GM10248 (cell line): ENCODE data around the gene ELMO3.

ENCODE experiments used
- CTCF ChIA-PET: fragments of 300-600 bp; sonication (Branson Sonifier 250); formaldehyde crosslinking; extraction: SDS; loops from one replicate; lab custom pipeline; 2021; ENCODE audit warnings: antibody characterized with exemption; lab: Yijun Ruan, JAX
- POLR2A ChIA-PET: fragments of 350-650 bp; sonication (Branson Sonifier 250); formaldehyde crosslinking; extraction: SDS; loops from one replicate; lab custom pipeline; 2020; ENCODE audit warnings: antibody characterized with exemption; lab: Yijun Ruan, JAX
- DNase-seq: peaks from one replicate; pipeline ENCODE4 v3.0.0; 2012; ENCODE audit errors: extremely low spot score
- CTCF ChIP-seq: IDR thresholded peaks from 2 replicates; pipeline ENCODE4 v1.5.1; 2012; ENCODE audit warnings: mild to moderate bottlenecking, low read depth; ENCODE audit errors: extremely low read depth, missing control alignments, control extremely low read depth

Gene ELMO3

GRCh38 chr16:67154578-67155294 is 44.2 kb upstream of the ELMO3 start:
- no peak for TF ChIP-seq CTCF
- ChIA-PET CTCF (interaction anchor here (0.7 to 11.2 kb wide), 70 partner anchors 7 to 324 kb away, joined by 3 to 207 read pairs (median 5); partner anchors contain the start of genes CBFB, CES3, E2F4 and EXOC3L1), POLR2A (no interaction called here)
- DNase-seq = no peak

- POLR2A ChIA-PET = no interaction called here
- CTCF ChIA-PET = interaction anchor here (0.6 to 11.2 kb wide), 72 partner anchors 8 to 325 kb away, joined by 3 to 207 read pairs (median 4); partner anchors contain the start of genes CBFB, CES3, E2F4 and EXOC3L1
- peak; percentile 96 for TF ChIP-seq CTCF
- DNase-seq = peak; percentile 88
Measured at GRCh38 chr16:67155295-67156142, 43.4 kb upstream of the ELMO3 start.

GRCh38 chr16:67156143-67156844 is 42.6 kb upstream of the ELMO3 start:
- TF ChIP-seq CTCF = no peak
- no peak for DNase-seq
- POLR2A ChIA-PET = no interaction called here
- CTCF ChIA-PET = interaction anchor here (0.7 to 11.2 kb wide), 33 partner anchors 8 to 326 kb away, joined by 3 to 207 read pairs (median 7); partner anchors contain the start of genes CBFB, HSF4, NAE1 and NOL3

- ChIA-PET POLR2A (interaction anchor here (1.2 kb wide), 1 partner anchor 18 kb away, joined by 4 read pairs; no protein-coding TSS in a partner anchor), CTCF (interaction anchor here (0.7 to 11.2 kb wide), 22 partner anchors 10 to 211 kb away, joined by 3 to 207 read pairs (median 3); partner anchors contain the start of gene NOL3)
- no peak for TF ChIP-seq CTCF
- DNase-seq = no peak
Measured at GRCh38 chr16:67157106-67157748, 41.7 kb upstream of the ELMO3 start.

GRCh38 chr16:67157892-67158635 is 40.9 kb upstream of the ELMO3 start:
- no peak for DNase-seq
- TF ChIP-seq CTCF = no peak
- ChIA-PET CTCF (interaction anchor here (0.8 to 11.2 kb wide), 27 partner anchors 7 to 212 kb away, joined by 3 to 207 read pairs (median 4); partner anchors contain the start of genes B3GNT9, CES3 and NOL3), POLR2A (interaction anchor here (0.6 to 1.2 kb wide), 2 partner anchors 17 to 653 kb away, joined by 4 read pairs; no protein-coding TSS in a partner anchor)
